HG03108 (cell line): ENCODE data around the gene ABCC10.
A peak's percentile ranks its signal among the peaks of the same experiment; 100 is the strongest.
"Not testable (repeated sequence)": the region's sequence is repeated elsewhere in the genome, so short reads cannot be mapped to it uniquely, and the experiment has no call there.

Experiments
- ATAC-seq: cut with Tn5 transposase; IDR thresholded peaks from one replicate; pipeline ENCODE4 v1.9.1; 2021; ENCODE audit warnings: moderate library complexity; ENCODE audit not compliant: unreplicated experiment

The ABCC10 gene, protein sequence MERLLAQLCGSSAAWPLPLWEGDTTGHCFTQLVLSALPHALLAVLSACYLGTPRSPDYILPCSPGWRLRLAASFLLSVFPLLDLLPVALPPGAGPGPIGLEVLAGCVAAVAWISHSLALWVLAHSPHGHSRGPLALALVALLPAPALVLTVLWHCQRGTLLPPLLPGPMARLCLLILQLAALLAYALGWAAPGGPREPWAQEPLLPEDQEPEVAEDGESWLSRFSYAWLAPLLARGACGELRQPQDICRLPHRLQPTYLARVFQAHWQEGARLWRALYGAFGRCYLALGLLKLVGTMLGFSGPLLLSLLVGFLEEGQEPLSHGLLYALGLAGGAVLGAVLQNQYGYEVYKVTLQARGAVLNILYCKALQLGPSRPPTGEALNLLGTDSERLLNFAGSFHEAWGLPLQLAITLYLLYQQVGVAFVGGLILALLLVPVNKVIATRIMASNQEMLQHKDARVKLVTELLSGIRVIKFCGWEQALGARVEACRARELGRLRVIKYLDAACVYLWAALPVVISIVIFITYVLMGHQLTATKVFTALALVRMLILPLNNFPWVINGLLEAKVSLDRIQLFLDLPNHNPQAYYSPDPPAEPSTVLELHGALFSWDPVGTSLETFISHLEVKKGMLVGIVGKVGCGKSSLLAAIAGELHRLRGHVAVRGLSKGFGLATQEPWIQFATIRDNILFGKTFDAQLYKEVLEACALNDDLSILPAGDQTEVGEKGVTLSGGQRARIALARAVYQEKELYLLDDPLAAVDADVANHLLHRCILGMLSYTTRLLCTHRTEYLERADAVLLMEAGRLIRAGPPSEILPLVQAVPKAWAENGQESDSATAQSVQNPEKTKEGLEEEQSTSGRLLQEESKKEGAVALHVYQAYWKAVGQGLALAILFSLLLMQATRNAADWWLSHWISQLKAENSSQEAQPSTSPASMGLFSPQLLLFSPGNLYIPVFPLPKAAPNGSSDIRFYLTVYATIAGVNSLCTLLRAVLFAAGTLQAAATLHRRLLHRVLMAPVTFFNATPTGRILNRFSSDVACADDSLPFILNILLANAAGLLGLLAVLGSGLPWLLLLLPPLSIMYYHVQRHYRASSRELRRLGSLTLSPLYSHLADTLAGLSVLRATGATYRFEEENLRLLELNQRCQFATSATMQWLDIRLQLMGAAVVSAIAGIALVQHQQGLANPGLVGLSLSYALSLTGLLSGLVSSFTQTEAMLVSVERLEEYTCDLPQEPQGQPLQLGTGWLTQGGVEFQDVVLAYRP (N-terminal part only)

DNA sequence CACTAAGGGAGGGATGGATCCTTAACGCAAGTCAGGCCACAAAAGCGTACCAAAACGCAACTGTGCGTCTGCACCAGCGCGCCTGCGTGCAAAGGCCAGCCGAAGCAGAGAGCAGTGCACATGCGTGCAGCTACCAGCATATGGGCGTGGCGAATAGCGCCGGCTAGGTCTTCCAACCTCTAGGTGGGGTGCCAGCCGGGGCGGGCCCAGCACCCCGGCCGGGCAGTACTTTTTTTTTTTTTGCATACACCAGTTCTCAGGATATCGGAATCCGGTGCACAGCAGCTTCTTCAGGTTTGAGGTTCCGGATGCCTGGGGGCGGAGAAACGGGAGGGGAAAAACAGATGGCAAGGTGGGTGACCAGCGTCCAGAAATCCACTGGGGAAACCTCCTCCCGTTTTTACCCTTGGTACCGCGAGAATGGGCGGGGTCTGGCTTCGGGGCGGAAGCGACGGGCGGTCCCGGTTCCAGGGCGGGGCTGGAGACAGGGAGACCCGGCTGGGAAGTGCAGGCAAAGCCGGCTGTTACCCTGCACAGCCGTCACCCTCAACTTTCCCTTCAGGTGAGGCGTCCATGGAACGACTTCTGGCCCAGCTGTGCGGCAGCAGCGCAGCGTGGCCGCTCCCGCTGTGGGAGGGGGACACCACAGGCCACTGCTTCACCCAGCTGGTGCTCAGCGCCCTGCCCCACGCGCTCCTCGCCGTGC is at the start of gene ABCC10:
Gene ABCC10, plus strand, starts transcription at position 136 of the 706 bp plus-strand sequence. Its CDS starts 438 bp downstream, at position 574.
- peak; percentile 94 for ATAC-seq

DNA sequence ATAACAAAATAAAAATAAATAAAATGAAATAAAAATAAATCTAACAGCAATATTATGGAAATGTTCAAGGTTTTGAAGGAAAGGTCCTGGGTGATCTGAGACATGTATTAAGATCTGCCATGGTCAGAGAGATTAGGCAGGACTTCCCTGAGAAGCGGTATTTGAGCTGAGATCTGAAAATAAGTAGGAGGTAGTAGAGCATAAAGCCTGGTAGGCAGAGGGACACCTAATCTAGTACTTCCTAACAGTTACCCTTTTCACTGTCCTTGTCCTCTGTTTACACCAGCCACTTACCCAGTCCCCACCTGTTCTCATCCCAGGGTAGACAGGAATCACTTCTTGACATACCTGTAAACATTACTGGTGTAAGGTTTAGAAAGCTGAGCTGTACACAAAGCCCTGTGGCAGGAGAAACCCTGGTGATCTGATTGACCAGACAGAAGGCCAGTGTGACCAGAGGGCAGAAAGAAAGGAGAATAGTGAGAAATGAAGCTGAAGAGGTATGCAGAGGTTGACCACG is 49.6 kb upstream of the ABCC10 start:
- no peak for ATAC-seq

DNA sequence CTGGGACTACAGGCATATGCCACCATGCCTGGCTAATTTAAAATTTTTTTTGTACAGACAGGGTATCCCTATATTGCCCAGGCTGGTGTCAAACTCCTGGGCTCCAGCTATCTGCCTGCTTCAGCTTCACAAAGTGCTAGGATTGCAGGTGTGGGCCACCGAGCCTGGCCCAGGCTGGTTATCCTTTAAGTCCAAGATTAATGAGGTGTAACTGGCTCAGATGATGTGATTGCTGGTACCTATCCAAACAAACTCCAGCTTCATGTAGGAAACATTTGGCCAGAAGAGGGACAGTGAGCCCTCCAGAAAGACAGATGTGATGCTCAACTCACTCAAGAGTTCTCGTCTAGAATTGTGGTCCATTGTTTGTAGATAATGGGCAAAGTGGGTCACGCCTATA is 48.7 kb upstream of the ABCC10 start:
- no peak for ATAC-seq

DNA sequence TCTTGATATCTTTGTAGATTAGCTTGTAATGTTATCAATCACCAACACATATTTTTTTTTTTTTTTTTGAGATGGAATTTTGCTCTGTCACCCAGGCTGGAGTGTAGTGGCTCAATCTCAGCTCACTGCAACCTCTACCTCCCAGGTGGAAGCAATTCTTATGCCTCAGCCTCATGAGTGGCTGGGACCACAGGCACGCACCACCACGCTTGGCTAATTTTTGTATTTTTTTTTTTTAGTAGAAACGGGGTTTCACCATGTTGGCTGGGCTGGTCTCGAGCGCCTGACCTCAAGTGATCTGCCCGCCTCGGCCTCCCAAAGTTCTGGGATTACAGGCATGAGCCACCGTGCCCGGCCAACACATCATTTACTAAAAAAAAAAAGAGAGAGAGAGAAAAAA is 46.5 kb upstream of the ABCC10 start:
- not testable (repeated sequence) for ATAC-seq

DNA sequence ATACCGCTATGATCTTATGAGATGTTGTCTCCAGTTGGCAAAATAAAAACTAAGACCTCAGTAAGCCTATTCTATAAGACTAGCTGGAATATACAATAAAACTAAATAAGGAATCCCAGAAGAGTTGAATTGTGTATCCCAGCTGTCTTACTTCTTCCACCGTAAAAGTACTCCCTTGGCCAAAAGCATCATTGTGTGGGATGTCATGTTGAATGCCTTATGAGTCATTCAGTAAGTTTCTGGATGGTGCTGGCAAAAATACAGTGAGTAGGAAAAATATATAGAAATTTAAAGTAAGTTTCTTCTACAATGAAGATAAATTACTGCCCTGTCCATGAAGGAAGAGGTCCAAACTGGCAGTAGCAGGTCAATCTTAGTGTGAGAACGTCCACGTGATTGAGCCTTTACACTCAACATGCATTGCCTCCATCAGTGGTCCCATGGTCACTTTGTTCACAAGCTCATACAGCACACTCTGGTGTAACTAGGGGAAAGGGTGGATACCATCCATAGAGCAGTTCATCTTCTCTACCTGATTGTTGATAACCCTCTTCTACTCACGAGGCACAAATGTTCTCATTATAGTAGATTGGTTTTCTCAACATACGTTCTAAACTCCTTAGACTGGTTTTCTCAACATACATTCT is 44.2 kb upstream of the ABCC10 start:
- no peak for ATAC-seq

DNA sequence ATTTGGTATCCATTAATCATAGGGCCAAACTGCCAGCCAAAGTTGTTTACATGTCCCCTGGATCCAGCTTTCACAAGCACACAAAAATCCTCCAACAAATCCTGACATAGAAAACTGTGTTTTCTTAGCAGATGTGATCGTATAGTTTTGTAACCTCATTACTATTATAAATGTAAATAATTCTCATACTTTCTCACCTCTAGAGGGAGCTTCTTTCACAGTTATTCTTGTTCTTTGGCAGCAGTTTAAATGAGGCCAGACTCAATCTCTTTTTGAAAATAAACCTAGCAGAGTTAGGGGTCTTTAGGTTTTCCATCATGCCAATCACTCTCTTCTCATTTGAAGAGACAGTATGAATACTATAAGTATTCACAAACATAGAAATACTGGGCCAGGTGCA is 40.8 kb upstream of the ABCC10 start:
- ATAC-seq, result no peak

DNA sequence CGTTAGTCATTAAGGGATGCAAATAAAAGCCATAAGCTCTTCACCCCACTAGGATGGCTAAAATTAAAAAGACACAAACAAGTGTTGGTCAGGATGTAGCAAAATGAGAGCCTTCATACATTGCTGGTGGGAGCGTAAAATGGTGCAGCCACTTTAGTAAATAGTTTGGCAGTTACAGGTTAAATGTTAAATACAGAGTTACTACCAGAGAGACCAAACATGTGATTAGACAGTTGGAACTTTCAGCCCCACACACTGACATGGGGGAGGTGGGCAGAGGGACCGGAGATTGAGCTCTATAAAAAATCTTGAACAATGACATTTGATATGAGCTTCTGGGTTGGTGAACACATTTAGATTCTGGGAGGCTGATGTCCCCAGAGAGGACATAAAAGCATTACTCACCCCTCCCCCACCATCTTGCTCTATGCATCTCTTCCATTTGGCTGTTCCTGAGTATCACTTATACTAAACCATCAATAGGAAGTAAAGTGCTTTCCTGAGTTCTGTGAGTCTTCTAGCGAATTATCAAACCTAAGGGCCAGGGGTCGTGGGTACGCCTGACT is 37.5 kb upstream of the ABCC10 start:
- ATAC-seq, result no peak

DNA sequence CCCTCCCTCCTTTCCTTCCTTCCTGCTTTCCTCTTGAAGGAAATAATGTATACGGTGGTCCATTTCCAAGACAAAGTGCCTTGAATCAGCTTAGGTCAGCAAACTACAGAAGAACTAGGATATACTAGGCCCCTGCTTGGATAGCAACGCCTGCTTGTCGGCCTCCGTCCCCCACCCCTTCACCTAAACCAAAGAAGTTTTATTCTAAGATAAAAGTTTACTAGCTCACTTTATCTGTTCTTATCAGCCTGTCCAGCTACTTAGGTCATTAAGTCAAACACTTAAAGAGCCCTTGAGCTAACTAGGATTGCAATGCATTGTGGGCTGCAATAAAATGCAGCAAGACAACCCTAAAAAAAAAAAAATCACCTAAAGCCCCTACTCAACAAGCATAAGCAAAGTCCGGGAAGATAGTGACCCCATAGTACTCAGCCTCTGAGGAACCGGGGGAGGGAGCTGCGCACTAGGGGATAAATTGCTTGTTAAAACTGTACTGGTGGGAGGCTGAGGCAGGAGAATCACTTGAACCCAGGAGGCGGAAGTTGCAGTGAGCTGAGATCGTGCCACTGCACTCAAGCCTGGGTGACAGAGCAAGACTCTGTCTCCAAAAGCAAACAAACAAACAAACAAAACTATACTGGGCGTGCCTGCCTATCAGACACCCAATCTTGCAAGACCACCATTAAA is 36.4 kb upstream of the ABCC10 start:
- not testable (repeated sequence) for ATAC-seq

DNA sequence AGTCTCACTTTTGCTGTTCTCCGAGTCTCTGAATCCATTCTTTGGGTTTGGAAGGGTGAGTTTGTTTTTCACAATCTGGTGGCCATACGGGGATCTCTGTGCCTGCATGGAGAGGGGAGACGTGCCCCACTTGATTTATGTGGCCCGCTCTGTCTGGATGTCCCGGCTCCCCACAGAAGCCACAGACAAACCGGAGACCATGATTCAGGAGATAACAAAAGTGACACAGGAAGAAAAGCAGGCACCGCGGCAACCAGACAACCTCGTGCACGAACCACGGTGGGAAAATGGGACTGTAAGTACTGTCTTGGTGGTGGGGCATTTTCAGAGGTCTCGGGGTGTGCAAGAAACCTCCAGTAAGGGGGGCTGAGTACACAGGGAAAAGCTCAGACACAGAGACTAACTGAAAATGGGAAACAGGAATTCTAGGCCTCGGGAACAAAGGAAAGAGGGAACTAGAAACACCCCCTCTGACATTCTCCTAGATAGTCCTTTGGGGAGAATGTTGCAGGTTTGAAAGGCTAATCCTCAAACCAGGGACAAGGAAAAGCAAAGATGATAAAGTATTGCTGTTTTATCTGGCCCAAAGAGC is 35.8 kb upstream of the ABCC10 start:
- ATAC-seq, result no peak

DNA sequence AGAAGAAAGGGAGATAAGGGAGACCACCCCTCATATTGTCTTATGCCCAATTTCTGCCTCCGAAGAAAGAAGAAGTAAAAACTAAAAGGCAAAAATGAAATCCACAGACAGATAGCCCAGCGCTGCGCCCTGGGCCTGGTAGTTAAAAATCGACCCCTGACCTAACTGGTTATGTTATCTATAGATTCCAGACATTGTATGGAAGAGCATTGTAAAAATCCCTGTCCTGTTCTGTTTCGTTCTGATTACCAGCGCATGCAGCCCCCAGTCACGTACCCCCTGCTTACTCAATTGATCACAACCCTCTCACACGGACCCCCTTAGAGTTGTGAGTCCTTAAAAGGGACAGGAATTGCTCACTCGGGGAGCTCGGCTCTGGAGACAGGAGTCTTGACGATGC is 34.2 kb upstream of the ABCC10 start:
- ATAC-seq, result not testable (repeated sequence)

DNA sequence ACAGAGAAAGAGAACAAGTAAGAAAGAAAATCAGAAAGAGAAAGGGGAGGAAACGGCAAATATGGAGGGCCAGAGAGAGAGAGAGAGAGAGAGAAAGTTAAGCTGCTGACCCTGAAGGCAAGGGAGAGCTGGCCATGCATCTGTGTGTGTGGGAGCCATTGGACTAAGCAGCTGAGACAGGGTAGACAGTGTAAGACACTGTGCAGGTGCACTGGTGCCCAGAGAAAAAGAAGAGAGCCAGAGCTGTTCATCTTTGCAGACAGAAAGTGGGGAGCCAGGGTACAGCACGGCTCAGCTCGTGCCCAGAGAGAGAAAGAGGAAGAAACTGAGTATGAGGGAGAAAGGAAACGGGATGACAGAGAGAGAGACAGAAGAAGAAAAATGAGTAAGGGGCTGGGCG is 33.7 kb upstream of the ABCC10 start:
- no peak for ATAC-seq

DNA sequence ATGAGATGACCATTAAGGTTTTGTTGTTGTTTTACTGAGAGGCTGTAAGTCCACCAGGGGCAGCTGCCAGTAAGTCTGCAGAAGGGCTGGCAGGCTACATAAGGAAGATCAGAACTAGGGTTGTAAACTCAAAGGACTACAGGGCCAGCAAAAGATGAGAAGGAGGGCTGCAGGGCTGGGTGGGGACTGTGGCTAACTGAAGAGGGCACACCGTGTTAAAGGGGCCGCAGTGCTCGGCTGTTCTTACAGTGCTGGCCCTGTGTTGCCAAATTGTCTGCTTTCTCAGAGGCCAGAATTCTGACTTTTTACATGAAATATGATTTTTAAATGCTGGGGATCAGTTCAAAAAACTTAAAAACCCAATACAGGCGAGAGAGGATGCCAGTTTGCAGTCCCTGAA is 32.4 kb upstream of the ABCC10 start:
- no peak for ATAC-seq

DNA sequence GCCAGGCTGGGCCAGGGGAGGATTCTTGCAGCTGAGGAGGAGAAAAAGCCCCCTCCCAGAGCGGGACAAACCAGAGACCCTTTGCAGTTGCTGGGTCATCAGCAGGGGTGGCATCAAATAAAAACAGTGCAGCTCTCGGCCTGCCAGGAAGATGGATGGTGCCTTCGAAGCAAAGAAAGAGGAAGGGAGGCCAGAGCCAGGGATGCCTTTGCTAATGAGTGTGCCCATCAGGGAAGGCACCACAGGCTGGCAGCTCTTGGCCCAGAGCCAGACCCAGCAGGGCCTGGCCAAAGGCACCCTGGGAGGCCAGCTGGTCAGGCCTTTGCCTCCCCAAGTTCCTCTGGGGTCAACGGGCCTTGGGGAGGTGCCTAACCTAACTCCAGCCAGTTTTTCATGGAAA is 31.6 kb upstream of the ABCC10 start:
- ATAC-seq, result no peak

DNA sequence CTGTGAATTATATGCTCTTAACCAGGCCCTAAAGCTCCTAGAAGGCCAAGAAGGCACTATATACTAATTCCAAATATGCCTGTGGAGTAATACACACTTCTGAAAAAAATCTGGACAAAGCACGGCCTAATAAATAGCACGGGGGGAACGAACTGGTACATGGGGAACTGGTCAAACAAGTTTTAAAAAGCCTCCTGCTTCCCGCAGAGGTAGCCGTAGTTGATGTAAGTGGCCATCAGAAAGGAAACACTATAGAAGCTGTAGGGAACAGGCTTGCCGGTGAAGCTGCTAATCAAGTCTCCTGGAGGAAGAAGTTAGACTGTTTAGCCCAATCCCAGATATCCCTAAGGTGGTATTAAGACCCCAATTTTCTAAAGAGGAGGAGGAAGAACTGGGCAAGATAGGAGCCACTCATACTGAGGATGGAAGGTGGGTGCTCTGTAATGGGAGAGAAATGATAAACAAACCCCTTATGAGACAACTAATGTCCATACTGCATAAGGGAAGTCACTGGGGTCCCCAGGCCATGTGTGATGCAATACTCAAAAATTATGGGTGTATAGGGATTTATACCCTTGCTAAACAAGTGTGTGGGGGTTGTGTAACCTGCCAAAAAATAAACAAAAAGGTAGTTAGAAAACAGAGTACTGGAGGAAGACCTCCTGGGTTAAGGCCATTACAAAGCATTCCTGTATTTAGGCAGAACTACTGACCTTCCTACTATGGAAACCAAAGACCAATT is 30.8 kb upstream of the ABCC10 start:
- no peak for ATAC-seq

DNA sequence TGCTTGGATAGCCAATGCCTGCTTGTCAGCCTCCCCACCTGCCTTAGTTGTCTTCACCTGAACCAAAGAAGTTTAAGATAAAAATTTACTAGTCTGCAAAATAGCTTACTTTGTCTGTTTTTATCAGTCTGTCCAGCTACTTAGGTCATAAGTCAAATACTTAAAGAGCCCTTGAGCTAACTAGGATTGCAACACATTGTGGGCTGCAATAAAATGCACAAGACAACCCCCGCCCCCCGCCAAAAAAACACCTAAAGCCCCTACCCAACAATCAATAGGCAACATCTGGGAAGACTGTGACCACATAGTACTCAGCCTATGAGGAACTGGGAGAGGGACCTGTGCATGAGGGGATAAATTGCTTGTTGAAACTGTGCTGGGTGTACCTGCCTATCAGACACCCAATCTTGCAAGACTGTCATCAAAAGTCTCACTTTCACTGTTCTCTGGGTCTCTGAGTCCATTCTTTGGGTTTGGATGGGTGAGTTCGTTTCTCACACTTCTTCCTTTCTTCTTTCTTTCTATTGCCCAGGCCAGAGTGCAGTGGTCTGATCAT is 27.3 kb upstream of the ABCC10 start:
- ATAC-seq, result no peak

DNA sequence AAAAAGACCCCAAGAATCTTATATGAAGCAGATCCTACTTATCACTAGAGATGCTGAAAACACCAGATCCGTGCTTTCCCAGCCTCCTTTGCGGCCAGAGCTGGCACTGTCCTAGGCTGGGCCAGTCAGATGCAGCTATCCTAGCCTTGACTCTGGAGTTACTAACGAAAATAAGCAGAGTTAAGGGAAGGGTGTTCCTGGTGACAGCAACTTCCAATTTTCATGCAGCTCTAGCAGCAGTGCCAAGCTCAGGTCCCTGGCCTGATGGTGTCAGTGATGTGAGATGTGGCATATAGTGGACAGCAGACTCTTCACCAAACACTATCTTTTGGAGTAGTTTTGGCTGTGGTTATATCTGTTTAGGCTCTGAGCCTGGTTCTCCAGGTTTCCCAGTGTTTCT is 25.6 kb upstream of the ABCC10 start:
- ATAC-seq, result no peak

DNA sequence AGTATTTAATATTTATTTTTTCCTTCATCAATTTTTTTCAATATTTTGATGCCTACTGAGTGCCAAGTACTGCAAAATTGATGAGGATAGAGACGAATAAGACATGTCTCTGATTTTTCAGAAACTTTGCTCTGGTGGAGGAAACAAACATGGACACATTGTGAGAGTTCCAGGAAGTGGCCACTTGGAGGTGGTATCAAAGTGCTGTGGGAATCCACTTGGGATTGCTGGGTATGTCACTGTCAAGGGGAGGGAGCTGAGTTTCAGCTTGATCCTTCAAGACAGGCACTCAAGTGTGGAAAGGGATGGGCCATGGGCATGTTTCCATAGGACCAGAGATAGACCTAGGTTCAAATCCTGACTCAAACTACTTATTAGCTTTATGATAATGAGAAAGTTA is 24.5 kb upstream of the ABCC10 start:
- no peak for ATAC-seq

DNA sequence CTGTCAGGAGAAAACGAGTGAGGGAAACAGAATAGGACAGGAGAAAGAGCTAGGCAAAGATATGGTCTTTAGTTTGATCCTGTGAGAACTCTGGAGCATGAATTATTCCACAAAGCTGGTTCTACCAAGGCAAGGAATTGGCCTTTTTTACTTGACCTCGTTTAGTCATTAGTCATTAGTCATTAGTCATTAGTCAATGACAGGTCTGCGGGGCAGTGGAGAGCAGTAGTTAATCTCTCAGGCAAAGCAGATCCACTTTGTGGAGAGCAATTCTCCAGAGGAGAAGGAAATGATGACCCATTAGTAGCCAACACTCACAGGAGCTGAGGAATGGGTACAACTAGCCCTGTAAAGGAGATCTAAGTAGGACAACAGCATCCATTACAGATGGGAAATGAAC is 22.0 kb upstream of the ABCC10 start:
- ATAC-seq, result no peak
